BE2C (cell line): Measurements from ENCODE around the gene OSTN. TPM values are rescaled to one million over a fixed set of nuclear protein-coding genes. Genes with fewer than 3 reads are reported as not detected.

Experiments
- DNase-seq: peaks from one replicate; pipeline ENCODE4 v3.0.0-alpha.2; 2020
- H3K27me3 ChIP-seq: fragments of 250-450 bp; sonication (Bioruptor Pico); 2 replicates; pipeline ENCODE4 v1.5.1; 2020; ENCODE audit warnings: mild to moderate bottlenecking
- H3K36me3 ChIP-seq: fragments of 250-450 bp; sonication (Bioruptor Pico); 2 replicates; pipeline ENCODE4 v1.5.1; 2020; ENCODE audit warnings: mild to moderate bottlenecking
- H3K4me1 ChIP-seq: fragments of 250-450 bp; sonication (Bioruptor Pico); 2 replicates; pipeline ENCODE4 v1.5.1; 2020
- H3K4me3 ChIP-seq: 2 replicates; pipeline ENCODE4 v1.5.1; 2011; ENCODE audit warnings: low read depth, low read length
- H3K9me3 ChIP-seq: fragments of 250-450 bp; sonication (Bioruptor Pico); 2 replicates; pipeline ENCODE4 v1.5.1; 2020
- polyA plus RNA-seq: library from polyadenylated mRNA; unstranded; fragments of >200 nt; gene quantifications from one replicate; pipeline ENCODE4 v1.2.1, GENCODE V29; 2012; ENCODE audit warnings: low read depth, missing spikeins; ENCODE audit not compliant: insufficient read length, insufficient read depth
- TF ChIP-seq, protein P1 (sequence below): IDR thresholded peaks from 2 replicates; pipeline ENCODE4 v1.5.1; 2012; ENCODE audit warnings: mild to moderate bottlenecking, low read depth, low read length

OSTN gene, protein sequence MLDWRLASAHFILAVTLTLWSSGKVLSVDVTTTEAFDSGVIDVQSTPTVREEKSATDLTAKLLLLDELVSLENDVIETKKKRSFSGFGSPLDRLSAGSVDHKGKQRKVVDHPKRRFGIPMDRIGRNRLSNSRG
- not detected for polyA plus RNA-seq

DNA sequence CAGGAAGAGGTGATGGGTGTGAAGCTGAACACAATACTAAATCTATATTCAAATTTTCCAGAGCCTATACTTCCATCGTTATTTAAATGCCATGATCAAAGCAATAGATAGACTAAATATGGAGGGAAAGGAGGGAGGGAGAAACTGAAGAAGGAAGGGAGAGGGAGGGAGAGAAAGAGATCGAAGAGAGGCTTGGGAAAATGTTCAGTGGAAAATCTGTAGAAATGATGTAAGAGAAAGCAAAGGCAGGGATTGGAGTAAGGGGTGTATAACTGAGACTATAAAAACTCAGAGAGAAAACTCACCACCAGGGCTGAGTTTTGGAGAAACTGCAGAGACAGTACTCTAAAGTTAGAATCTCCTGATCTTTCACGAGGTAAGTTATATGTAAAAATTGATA is at the start of gene OSTN:
Gene OSTN, plus strand, starts transcription at position 310 of the 400 bp plus-strand sequence. CDS start 13,292 bp downstream, outside the sequence.
- no peaks in the 10 kb centered on the region for H3K9me3 ChIP-seq
- H3K4me1 ChIP-seq: no peaks in the 10 kb centered on the region
- H3K27me3 ChIP-seq: no peaks in the 10 kb centered on the region
- DNase-seq: no peak
- no peaks in the 10 kb centered on the region for H3K36me3 ChIP-seq
- TF ChIP-seq, protein P1, sequence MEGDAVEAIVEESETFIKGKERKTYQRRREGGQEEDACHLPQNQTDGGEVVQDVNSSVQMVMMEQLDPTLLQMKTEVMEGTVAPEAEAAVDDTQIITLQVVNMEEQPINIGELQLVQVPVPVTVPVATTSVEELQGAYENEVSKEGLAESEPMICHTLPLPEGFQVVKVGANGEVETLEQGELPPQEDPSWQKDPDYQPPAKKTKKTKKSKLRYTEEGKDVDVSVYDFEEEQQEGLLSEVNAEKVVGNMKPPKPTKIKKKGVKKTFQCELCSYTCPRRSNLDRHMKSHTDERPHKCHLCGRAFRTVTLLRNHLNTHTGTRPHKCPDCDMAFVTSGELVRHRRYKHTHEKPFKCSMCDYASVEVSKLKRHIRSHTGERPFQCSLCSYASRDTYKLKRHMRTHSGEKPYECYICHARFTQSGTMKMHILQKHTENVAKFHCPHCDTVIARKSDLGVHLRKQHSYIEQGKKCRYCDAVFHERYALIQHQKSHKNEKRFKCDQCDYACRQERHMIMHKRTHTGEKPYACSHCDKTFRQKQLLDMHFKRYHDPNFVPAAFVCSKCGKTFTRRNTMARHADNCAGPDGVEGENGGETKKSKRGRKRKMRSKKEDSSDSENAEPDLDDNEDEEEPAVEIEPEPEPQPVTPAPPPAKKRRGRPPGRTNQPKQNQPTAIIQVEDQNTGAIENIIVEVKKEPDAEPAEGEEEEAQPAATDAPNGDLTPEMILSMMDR: no peak
- H3K4me3 ChIP-seq: no peak within 1 kb of the TSS

DNA sequence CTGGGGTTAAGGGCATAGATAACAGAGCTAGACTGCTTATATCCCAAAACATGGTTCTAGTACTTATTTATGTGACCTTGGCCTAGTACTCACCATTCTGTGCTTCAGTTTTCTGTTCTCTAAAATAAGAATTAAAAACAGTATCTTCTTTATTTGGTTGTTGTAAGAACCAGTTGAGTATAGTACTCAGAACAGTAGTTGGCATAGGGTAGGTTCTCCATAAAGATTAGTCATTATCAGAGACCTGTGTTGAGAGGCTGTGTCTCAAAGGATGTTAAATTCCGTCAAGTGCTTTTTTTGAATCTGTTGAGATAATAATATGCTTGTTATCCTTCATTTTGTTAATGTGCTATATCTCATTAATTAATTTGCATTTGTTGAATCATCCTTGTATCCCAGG is 47.4 kb upstream of the OSTN start:
- no peaks in the 10 kb centered on the region for H3K36me3 ChIP-seq
- no peak overlapping the region for H3K4me3 ChIP-seq
- TF ChIP-seq, protein P1: no peak
- DNase-seq: no peak
- H3K27me3 ChIP-seq: no peaks in the 10 kb centered on the region
- no peaks in the 10 kb centered on the region for H3K4me1 ChIP-seq
- no peaks in the 10 kb centered on the region for H3K9me3 ChIP-seq

DNA sequence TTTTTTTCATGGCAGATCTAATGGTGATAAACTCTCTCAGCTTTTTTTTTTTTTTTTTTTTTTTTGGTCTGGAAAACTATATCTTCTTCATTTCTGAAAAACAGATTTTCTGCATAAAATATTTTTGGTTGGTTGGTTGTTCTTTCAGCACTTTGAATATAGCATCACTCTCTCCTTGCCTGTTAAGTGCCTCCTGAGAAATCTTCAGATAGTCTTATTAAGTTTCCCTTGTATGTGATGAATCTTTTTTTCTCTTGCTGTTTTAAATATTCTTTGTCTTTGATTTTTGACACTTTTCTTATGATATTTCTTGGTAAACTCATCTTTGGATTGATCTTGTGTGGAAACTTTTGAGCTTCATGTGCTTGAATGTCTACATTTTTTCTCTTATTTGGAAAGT is 44.2 kb upstream of the OSTN start:
- Histone ChIP-seq H3K9me3 (no peaks in the 10 kb centered on the region), H3K27me3 (no peaks in the 10 kb centered on the region), H3K36me3 (no peaks in the 10 kb centered on the region), H3K4me1 (no peaks in the 10 kb centered on the region), H3K4me3 (no peak overlapping the region)
- TF ChIP-seq, protein P1: no peak
- DNase-seq: no peak

DNA sequence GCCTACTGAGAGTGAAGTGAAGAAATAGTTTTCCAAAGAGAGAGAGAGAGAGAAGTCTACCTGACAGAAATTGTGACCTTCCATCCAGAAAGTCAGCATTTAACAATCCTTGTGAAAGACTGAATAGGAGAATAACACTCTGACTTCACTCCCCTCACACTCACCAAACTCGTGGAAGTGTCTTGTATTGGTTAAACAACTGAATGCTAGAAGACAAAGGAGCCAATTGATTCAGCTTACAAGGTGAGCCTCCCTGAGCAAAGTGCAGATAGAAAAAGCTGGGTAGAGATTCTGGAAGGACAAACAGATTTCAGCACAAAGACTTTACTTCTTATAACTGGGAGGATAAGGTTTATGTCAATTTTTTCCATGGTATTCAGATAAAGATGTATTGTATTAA is 40.8 kb upstream of the OSTN start:
- H3K36me3 ChIP-seq: no peaks in the 10 kb centered on the region
- TF ChIP-seq, protein P1: no peak
- H3K27me3 ChIP-seq: no peaks in the 10 kb centered on the region
- no peaks in the 10 kb centered on the region for H3K9me3 ChIP-seq
- no peak for DNase-seq
- no peaks in the 10 kb centered on the region for H3K4me1 ChIP-seq
- H3K4me3 ChIP-seq: no peak overlapping the region

DNA sequence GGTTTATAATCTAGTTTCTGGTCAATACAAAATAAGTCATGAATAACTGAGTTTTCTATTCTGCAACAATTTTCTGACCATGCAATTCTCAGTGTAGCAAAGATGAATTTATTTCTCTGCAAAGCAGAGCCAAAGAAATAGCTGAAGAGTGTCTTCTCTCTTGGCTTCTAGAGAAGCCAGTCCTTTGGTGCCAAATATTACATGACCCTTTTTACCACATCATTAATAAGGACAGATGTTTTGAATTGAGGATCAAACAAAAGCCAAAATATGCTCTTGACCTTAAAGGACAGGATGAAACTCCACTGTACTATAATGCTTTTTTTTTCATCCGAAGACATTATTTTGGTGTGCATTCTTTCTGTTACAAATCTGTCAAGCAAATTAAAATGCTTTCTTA is 40.2 kb upstream of the OSTN start:
- no peaks in the 10 kb centered on the region for H3K36me3 ChIP-seq
- no peak overlapping the region for H3K4me3 ChIP-seq
- no peaks in the 10 kb centered on the region for H3K4me1 ChIP-seq
- H3K9me3 ChIP-seq: no peaks in the 10 kb centered on the region
- DNase-seq: no peak
- H3K27me3 ChIP-seq: no peaks in the 10 kb centered on the region
- TF ChIP-seq, protein P1: no peak

DNA sequence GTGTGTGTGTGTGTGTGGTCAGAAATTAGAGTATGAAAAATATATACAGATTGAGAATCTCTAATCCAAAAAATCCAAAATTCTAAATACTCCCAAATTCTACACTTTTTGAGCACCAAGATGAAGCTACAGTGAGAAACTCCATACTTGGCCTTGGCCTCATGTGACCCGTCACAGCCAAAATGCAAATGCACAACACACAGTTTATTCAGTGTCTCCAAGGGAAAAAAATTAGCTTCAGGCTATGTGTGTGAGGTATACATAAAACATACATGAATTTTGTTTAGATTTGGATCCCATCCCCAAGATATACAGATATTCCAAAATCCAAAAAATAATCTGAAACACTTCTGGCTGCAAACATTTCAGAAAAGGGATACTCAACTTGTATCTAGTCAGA is 33.2 kb upstream of the OSTN start:
- Histone ChIP-seq H3K4me3 (no peak overlapping the region), H3K36me3 (no peaks in the 10 kb centered on the region), H3K27me3 (no peaks in the 10 kb centered on the region), H3K4me1 (no peaks in the 10 kb centered on the region), H3K9me3 (no peaks in the 10 kb centered on the region)
- no peak for DNase-seq
- TF ChIP-seq, protein P1: no peak
